Measurements from ENCODE around the gene DEGS1.

The DEGS1 gene

DNA sequence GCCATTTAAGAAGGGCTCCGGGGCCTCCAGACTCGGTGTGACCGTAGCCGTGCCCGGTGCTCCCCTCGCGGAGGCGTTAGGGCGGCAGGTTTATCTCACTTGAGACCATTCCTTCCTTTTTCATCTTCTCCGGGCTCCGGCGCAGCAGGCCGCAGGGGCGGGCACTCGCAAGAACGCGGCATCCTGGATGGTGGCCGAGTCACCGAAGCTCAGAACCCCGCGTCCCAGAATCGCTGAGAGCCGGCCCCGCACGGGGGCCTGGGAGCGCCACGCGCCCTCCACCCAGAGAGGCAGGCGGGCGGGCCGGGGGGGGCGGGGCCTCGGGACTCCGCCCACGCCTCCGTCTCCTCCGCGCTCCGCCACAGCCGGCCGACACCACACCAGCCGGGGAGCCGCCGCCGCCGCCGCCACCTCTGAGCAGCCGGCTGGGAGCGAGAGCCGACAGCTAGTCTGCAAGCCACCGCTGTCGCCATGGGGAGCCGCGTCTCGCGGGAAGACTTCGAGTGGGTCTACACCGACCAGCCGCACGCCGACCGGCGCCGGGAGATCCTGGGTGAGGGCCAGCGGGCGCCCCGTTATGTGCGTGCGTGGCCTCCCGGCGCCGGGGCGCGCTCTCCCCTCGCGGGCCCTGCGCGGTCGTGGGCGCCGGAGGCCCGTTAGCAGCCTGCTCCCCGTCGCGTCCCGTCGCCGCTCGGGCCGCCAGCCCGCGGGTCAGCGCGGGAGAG lies at the start of gene DEGS1:
Gene DEGS1, plus strand, starts transcription at position 375 of the 725 bp plus-strand sequence. Its CDS starts 97 bp downstream, at position 472.
- peak; percentile 85 for DNase-seq

DNA sequence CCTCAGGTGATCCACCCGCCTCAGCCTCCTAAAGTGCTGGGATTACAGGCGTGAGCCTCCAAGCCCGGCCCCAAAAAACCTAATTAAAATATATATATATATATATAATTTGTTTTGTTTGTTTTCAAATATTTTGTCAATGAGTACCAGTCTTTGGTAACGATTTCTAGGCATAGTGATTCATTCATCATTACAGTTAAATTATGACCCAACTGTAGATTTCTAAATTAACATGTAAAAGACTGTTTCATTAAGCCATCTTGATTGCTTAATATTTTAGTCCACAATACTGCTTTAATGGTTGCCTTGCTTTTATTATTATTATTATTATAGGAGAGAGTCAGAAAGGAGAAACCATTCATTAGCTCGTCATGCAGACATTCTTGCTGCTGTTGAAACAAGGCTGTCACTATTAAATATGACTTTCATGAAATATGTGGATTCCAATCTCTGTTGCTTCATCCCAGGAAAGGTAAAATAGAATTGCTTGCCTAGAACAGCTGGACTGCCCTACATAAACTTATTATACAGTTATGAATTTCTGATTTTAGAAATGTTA lies 49.2 kb upstream of the DEGS1 start:
- no peak for DNase-seq

DNA sequence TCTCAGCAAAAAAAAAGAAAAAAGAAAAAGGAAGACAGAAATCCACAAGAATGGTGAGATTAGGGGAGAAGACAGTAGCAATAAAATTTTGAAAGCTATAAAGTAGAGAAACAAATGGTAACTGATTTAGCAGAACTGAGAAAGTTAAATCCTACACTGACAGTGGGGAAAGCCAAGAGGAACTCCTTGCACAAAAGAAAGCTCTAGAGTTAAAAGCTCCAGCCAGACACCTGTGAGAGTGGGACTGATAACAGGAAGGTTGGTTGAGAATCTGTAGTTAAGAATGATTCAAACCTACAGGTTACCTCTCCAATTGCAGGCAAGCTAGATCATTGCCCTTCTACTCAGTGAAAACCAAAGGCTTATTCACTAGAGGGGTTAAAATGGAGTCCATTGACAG lies 45.5 kb upstream of the DEGS1 start:
- DNase-seq, result no peak

DNA sequence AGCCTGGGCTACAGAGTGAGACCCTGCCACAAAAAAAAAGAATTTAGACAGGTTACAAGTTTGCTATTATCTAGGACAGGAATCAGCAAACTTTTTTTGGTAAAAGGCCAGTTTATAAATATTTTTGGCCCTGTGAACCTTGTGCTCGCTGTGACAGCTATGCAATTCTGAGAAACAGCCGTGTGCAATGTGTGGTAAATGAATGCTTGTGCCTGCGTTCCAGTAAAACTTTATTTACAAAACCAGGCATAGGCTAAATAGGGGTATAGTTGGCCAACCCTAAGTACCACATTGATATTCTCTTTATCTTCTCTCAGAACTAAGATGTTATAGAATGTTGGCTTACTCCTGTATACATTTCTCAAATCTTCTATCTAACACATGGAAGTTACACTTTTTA lies 44.8 kb upstream of the DEGS1 start:
- DNase-seq, result no peak

GRCh38 chr1:224141693-224142092 lies 41.3 kb upstream of the DEGS1 start:
- DNase-seq, result no peak

DNA sequence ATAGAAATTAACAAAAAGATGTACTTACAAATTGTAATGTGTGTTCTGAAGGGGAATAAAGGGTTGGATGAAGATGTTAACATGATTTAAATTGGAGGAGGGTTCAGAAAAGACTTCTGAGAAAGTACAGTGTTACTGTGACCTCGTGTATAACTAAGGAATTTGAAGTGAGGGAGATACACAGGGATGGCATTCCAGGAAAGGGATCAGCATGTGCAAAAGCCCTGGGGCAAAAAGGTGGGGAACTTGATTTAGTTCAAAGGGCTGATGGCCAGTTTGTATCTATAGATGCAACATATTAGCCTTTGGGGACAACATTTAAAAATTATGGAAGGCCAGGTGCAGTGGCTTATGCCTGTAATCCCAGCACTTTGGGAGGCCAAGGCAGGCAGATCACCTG lies 33.3 kb upstream of the DEGS1 start:
- no peak for DNase-seq

DNA sequence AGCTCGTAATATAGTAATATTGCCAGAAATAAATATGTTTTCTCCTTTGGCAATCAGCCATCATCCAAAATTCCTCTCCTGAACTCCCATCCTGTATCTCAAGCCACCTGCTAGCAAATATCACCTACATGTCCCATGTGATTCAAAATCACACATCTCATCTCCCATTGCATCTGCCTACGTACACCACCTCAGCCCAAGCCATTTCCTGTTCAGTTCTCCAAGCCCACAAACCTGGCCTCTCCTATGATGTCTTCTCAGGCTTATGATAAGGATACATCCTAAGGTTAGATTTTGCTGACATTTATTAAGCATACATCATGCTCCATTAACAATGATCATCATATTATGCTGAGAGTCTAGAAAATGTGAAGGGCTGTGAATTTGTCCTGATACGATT lies 31.9 kb upstream of the DEGS1 start:
- no peak for DNase-seq

DNA sequence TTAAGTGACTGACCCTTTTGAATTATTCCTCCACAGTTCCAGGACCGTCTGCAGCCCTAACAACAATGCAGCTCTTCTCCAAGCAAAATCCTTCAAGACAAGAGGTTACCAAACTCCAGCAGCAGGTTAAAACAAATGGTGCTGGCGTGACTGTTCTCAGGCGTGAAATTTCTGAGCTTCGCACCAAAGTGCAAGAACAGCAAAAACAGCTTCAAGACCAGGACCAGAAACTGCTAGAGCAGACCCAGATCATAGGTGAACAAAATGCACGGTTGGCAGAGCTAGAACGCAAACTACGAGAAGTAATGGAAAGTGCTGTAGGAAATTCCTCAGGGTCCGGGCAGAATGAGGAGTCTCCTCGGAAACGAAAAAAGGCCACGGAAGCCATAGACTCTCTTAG lies 25.7 kb upstream of the DEGS1 start:
- no peak for DNase-seq

DNA sequence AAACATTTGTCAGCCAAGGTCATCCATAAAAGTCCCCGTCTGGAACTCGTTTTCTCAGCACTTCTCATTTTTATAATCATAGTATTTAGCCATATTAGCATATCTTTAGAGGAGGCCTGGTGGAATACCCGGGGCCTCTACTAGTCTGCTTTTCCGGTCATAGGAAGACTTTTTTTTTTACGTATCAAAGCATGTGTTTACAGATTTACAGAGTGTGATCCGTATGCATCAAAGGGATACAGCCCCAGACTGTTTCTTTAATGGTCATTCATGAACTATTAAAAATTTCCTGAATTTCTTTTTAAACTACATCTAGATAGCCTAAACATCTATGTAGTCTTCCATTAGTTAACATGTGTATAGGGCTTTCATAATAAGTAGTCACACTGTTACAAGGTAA lies 23.5 kb upstream of the DEGS1 start:
- DNase-seq, result no peak

DNA sequence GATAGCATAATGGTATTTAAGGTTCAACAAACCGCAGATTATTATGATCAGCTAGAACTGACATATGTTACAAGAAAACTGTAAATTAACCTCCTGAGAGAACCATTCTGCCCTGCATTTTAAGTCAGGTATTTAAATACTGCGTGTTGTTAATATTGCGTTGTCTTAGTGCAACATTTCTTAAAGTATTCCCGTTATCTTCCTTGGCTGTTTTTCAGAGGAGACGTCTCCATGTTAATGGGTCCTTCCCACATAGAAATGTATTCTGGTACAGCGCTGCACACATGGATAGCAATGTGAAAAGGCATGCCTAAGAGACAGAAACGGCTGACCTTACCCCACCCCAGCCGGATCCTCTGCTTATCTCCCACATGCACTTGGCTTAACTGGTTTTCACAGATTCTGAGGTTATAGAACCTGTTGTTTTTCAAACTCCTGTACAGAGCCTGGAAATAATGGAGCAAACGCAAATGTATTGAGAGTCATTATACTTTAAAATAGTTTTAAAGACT lies 22.8 kb upstream of the DEGS1 start:
- no peak for DNase-seq

GRCh38 chr1:224162768-224163167 lies 20.3 kb upstream of the DEGS1 start:
- DNase-seq, result no peak

GRCh38 chr1:224163311-224163710 lies 19.7 kb upstream of the DEGS1 start:
- no peak for DNase-seq

DNA sequence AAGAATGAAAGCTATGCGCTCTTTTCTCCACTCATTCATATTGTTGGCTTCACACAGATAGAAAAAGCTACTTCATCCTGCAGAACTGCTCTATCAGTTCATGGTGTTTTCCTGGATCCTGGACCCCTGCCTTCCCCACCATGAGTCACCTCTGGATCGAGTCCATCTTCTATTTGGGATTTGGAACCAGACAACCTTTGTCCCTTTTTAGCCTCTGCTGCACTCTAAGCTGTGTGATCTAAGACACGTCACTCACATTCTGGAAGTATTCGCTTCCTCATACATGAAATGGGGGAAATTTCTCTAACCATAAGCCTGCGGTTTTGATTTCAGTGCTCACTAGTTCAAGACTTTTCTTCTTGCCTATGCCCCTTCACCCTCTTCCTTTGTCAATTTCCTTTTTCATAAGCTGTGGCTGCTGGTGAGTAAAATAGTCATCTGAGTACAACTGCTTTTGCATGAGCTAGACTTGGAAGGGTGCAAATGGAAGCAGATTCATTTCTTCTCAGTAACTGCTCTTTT lies 14.1 kb upstream of the DEGS1 start:
- DNase-seq, result peak; percentile 94

DNA sequence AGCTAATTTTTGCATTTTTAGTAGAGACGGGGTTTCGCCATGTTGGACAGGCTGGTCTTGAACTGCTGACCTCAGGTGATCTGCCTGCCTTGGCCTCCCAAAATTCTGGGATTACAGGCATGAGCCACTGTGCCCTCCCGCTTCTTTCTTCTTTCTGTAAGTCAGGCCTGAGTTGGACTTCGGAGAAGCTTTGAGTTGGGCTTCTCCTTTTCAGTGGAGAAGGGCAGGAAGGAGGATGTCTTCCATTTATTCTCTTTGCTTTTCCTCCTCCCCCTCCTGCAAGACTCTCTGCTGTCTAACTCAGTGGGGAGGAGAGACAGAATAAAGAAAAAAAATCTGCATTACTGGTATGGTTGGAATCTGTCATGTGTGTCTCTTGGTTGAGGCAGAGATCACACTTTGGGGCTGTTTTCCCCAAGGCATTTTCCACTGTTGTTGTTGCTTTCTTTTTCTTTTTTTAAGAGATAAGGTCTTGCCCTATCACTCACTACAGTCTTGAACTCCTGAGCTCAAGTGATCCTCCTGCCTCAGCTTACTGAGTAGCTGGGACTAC lies 13.2 kb upstream of the DEGS1 start:
- DNase-seq, result peak; percentile 16

DNA sequence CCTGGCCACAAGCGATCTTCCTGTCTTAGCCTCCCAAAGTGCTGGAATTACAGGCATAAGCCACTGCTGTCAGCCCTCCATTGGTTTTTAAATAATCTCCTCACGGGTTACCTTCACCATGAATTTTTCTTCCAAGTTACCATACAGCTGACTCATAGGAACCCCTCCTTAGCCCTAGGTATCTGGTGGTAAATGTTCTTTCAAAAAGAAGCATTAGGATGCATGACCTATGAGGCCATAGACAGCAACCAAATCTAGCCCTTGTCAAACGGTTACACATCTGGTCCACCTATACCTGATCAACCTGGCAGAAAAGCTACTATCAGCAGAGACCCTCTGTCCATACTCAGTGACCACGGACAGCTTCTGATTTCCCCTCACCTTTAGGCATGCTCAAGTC lies 12.7 kb upstream of the DEGS1 start:
- DNase-seq, result no peak

- peak; percentile 74 for DNase-seq
These were observed 12.1 kb upstream of the DEGS1 start for GRCh38 chr1:224170748-224171478.

- no peak for DNase-seq
These were observed 10.8 kb upstream of the DEGS1 start for GRCh38 chr1:224172229-224172628.

- no peak for DNase-seq
These were observed 9.5 kb upstream of the DEGS1 start for GRCh38 chr1:224173523-224173922.

DNA sequence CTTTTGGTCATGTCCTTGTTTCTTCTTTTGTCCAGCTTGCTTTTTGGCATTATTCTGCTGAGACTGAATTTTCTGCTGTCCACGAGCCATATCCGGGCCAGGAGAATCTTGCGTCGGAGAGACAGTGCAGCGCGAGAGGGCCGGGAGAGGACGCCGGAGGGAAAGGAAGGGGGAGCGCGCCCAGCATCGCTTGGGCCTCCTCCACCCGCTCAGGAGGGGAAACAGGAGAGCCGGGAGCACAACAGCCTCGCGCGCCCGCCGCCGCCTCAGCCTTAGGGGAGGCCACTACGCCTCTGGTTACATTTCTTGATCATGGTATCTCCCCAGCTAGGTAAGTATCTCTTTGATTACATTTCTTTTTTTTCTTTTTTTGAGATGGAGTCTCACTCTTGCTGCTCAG lies 7.4 kb upstream of the DEGS1 start:
- DNase-seq, result no peak

- DNase-seq, result no peak
These were observed 5.6 kb upstream of the DEGS1 start for GRCh38 chr1:224177356-224177999.

DNA sequence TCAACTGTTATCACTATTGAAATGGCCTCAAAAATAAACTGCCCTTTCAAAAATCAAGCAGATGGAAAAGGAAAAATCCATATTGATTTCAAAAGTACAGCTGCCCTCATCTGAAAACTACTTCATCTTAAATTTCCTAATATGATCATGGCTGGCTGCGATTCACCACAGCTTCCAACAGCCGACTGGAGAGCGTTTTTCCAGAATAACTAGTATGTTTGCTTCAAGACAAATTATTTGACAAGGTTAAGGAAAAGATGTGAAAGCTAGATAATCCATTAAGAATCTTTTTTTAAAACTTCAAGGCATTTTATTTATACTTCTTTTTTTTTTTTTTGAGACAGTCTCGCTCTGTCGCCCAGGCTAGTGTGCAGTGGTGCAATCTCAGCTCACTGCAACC lies 4.1 kb upstream of the DEGS1 start:
- no peak for DNase-seq

DNA sequence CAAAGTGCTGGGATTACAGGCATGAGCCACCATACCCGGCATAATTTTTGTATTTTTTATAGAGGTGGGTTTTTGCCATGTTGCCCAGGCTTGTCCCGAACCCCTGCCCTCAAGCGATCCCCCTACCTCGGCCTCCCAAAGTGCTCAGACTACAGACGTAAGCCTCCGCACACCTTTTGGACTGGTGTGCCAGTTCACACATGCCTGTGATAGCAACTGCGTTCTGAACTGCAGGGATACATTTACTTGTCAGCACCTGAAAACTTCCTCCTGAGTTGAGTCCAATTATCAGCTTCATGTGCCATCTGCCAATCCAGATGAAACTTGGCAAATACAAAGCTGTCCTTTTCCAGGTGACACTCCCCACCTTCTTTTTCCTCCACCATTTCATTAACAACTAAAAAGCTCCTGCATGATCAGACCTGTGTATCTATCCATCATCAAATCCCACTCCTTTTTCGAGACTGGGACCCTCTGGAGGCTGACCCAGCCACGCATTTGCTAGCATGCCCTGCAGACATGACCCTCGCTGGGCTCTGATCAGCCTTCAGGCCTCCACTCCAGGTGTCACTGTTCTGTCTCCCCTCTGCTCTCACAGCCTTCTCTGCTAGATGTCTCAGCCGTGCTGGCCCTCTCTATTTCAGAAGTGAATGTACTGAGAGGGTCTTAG lies 2.1 kb upstream of the DEGS1 start:
- no peak for DNase-seq

- DNase-seq, result no peak
These were observed 1.6 kb upstream of the DEGS1 start for GRCh38 chr1:224181453-224181810.

Measured in suppressor macrophage treated with lipopolysaccharide for 4 hours (primary cell).